Measurements from ENCODE around the gene C1QTNF3. TPM values are rescaled to one million over a fixed set of nuclear protein-coding genes. Genes with fewer than 3 reads are reported as not detected.
A peak's percentile ranks its signal among the peaks of the same experiment; 100 is the strongest.

Gene C1QTNF3
- total RNA-seq, 6 experiments from 2014 or later, result 0.40 to 0.62 (median 0.50) TPM

DNA sequence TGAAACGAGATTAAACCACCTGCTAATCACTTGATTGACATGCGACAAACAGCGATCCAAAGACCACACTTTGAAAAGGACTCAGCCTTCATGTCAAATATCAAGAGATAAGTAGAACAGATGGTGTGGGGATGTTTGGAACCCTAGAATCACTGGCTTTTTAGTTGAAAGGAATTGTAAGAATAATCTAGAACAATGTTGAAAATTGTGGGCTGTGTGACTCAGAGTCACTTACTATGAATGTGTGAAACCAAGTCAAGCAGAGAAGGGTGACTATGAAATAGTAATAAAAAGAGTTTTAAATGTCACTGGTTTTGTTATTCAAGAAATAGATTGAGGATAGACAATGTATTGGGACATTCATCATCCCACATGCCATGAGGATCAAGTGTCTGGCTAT, 14.1 kb upstream of the C1QTNF3 start:
- TF ChIP-seq, protein P1, sequence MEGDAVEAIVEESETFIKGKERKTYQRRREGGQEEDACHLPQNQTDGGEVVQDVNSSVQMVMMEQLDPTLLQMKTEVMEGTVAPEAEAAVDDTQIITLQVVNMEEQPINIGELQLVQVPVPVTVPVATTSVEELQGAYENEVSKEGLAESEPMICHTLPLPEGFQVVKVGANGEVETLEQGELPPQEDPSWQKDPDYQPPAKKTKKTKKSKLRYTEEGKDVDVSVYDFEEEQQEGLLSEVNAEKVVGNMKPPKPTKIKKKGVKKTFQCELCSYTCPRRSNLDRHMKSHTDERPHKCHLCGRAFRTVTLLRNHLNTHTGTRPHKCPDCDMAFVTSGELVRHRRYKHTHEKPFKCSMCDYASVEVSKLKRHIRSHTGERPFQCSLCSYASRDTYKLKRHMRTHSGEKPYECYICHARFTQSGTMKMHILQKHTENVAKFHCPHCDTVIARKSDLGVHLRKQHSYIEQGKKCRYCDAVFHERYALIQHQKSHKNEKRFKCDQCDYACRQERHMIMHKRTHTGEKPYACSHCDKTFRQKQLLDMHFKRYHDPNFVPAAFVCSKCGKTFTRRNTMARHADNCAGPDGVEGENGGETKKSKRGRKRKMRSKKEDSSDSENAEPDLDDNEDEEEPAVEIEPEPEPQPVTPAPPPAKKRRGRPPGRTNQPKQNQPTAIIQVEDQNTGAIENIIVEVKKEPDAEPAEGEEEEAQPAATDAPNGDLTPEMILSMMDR (IDR thresholded peaks at IDR 0.05), result no peak
- Mint-ChIP-seq H3K4me1 (ENCODE audit: low read depth) (peaks cover 29% of the 10 kb centered on the region), H3K4me3 (no peak overlapping the region), H3K27me3 (ENCODE audit: insufficient read depth) (no peaks in the 10 kb centered on the region; the same call in none of the 2 replicates), H3K9me3 (no peaks in the 10 kb centered on the region), H3K27ac (no peak overlapping the region), H3K36me3 (ENCODE audit: low read depth) (peaks cover 5% of the 10 kb centered on the region)
- no peak for DNase-seq

DNA sequence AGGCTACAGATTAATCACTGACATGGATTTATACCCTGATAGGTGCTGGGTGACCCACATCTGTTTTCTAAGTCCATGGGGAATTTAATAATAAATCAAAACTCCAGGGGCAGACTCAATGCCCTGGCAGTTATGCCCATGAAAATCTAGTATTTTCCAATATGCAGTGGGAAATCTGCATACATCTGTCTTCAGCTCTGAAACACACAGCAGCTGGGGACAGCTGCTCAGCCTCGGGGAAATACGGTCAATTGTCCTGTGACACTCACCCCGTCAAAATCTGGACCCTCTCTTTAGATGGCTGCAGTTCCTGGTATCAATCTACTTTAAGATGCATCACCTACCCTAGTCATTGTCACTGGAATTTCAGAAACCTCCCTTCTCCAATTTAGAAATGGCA, 12.7 kb upstream of the C1QTNF3 start:
- DNase-seq, result no peak
- H3K4me3 Mint-ChIP-seq, result no peak overlapping the region
- peaks cover 43% of the 10 kb centered on the region for H3K4me1 Mint-ChIP-seq (ENCODE audit: low read depth)
- H3K27me3 Mint-ChIP-seq (ENCODE audit: insufficient read depth), result no peaks in the 10 kb centered on the region; the same call in 1 of the 2 replicates
- TF ChIP-seq, protein P1 (IDR thresholded peaks at IDR 0.05), result no peak
- H3K9me3 Mint-ChIP-seq, result no peaks in the 10 kb centered on the region
- H3K27ac Mint-ChIP-seq, result no peak overlapping the region
- H3K36me3 Mint-ChIP-seq (ENCODE audit: low read depth), result peaks cover 5% of the 10 kb centered on the region; the same call in 1 of the 2 replicates

DNA sequence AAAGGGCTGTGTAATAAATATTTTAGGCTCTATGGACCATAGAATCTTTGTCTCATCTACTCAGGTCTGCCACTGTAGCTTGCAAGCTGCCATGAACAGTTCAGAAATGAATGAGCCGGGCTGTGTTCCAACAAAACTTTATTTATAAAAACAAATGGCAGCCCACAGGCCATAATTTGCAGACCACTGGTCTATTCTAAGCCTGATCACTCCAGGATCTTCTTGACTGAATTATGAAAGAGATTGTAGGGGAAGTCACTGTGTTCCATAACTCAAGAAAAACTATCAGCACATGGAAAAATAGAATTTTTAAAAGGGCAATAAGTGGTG, 11.4 kb upstream of the C1QTNF3 start:
- H3K36me3 Mint-ChIP-seq (ENCODE audit: low read depth), result peaks cover 5% of the 10 kb centered on the region; the same call in 1 of the 2 replicates
- H3K4me3 Mint-ChIP-seq, result no peak overlapping the region
- no peaks in the 10 kb centered on the region for H3K9me3 Mint-ChIP-seq
- H3K27me3 Mint-ChIP-seq (ENCODE audit: insufficient read depth), result no peaks in the 10 kb centered on the region; the same call in none of the 2 replicates
- no peak for DNase-seq
- TF ChIP-seq, protein P1 (IDR thresholded peaks at IDR 0.05), result no peak
- H3K27ac Mint-ChIP-seq, result peak overlapping the region; percentile 81; the same call in 1 of the 2 replicates
- peaks cover 43% of the 10 kb centered on the region for H3K4me1 Mint-ChIP-seq (ENCODE audit: low read depth)

DNA sequence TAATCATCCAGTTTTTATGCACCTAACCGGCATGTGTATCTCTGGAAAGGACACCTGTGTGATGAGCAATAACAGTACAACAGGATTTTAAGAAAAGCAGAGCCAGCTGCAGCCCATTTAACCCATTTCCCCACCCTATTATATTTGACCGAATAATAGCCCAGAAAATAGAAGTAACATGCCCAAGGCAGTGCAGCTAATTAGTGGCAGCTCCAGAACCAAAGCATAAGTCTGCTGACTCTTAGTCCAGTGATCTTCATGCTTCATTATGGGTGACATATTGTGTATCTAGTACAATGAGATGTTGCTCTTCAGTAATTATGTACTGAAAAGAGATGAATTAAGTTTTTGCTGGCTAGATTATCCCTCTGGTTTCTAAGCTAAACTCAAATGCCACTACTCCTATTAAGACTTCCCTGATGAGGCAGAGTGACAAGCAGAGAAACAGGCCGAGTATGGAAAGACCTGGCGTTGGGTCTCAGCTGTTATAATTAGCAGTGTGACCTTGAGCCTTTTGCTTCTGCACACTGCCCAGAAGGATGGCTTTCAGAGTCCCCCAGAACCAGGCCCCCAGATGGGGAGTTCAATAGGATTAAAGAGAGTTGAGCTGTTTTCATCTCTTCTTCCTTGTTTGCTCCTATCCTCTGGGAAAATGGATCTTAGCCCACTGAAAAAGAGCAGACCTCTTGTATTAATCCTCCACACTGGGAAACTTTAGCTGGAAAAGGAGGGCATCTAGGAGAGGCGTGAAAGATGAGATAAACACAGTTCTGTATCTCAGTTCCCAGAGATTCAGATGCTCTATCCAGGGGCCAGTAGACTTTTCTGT, 10.8 kb upstream of the C1QTNF3 start:
- H3K36me3 Mint-ChIP-seq (ENCODE audit: low read depth), result peaks cover 5% of the 10 kb centered on the region; the same call in 1 of the 2 replicates
- H3K9me3 Mint-ChIP-seq, result no peaks in the 10 kb centered on the region
- peak overlapping the region; percentile 81 for H3K27ac Mint-ChIP-seq
- H3K27me3 Mint-ChIP-seq (ENCODE audit: insufficient read depth), result no peaks in the 10 kb centered on the region; the same call in none of the 2 replicates
- peak overlapping the region; percentile 68 for H3K4me3 Mint-ChIP-seq
- TF ChIP-seq, protein P1 (IDR thresholded peaks at IDR 0.05), result no peak
- DNase-seq, result peak; percentile 9
- H3K4me1 Mint-ChIP-seq (ENCODE audit: low read depth), result peaks cover 46% of the 10 kb centered on the region

DNA sequence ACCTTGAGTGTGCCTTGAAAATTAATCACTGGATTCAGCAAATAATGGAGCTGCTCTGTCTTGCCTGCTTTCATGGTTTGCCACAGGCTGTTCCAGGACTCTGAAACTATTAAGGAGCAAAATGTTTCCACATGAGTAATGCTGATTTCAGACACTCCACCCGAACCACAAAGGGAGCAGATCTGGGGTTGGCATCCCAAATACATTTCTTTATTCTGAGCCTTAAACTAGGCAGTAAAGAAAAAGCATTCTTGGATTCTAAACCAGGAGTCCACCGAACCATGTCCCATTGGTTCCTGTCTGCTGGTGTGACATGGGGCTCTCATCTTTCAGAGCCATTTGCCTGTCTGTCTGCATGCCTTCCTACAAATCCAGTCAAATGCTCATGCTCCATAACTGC, 10.1 kb upstream of the C1QTNF3 start:
- DNase-seq, result peak; percentile 94
- peaks cover 53% of the 10 kb centered on the region for H3K4me1 Mint-ChIP-seq (ENCODE audit: low read depth)
- H3K27ac Mint-ChIP-seq, result peak overlapping the region; percentile 81

More for the DNA sequence above, 10.1 kb upstream of the C1QTNF3 start:
- H3K4me3 Mint-ChIP-seq, result peak overlapping the region; percentile 68
- H3K27me3 Mint-ChIP-seq (ENCODE audit: insufficient read depth), result no peaks in the 10 kb centered on the region; the same call in none of the 2 replicates
- no peaks in the 10 kb centered on the region for H3K9me3 Mint-ChIP-seq
- TF ChIP-seq, protein P1 (IDR thresholded peaks at IDR 0.05), result no peak
- peaks cover 5% of the 10 kb centered on the region; the same call in 1 of the 2 replicates for H3K36me3 Mint-ChIP-seq (ENCODE audit: low read depth)
